HG03521 (cell line): ENCODE data around the gene NPIPB8.
"Not testable (repeated sequence)": the region's sequence is repeated elsewhere in the genome, so short reads cannot be mapped to it uniquely, and the experiment has no call there.

Source experiments
- ATAC-seq: cut with Tn5 transposase; IDR thresholded peaks from one replicate; pipeline ENCODE4 v1.9.1; 2021; ENCODE audit warnings: mild to moderate bottlenecking, moderate library complexity; ENCODE audit not compliant: unreplicated experiment

The NPIPB8 gene

DNA sequence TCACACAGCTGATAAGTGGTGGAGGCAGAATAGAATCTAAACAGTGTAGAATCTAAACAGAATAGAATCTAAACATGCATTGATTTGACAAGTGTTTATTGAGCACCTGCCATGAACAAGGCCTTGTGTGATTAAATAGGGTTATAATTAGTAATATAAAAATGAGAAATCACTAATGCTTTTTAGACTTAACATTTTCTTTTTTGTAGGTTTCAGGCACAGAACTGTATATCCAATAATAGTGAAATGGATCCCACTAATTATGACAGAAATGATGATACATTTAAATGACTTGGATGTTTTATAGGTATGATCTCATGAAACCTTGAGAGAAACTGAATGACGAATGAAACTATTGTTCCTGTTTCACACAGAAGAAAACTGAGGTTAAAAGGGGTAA is at the start of gene NPIPB8:
NPIPB8 (plus strand) TSS at position 301 of the 400 bp plus-strand sequence. CDS start 296 bp downstream, outside the sequence.
- not testable (repeated sequence) for ATAC-seq

DNA sequence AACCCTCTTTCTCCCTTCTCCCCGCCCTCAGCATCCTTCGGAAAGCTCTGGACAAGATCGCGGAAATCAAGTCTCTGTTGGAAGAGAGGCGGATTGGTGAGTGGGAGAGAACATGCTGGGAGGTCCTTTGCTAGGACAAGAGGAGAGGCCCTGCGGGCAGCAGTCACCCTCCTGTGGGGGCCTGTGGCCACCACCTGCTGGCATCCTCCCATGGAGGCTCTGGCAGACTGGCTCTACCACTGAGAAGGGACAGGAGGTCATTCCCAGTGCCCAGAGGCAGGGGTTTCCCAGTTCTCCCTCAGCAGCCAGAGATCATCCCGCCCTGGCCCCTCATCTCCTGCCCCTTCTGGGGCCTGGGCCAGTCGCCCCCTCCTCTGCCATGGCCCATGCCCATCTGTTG is 48.8 kb upstream of the NPIPB8 start:
- no peak for ATAC-seq

DNA sequence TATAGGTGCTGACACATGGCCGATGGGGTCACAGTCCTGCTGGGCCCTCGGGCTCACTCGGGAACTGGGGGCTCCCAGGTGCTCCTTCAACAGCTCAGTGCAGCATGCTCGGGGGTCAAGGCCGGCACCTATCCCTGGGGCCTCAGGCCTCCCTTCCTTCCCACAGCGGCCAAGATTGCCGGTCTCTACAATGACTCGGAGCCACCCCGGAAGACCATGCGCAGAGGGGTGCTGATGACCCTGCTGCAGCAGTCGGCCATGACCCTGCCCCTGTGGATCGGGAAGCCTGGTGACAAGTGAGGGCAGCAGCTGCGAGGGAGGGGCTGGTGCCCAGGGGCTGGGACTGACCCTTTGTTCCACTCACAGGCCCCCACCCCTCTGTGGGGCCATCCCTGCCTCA is 47.9 kb upstream of the NPIPB8 start:
- no peak for ATAC-seq

DNA sequence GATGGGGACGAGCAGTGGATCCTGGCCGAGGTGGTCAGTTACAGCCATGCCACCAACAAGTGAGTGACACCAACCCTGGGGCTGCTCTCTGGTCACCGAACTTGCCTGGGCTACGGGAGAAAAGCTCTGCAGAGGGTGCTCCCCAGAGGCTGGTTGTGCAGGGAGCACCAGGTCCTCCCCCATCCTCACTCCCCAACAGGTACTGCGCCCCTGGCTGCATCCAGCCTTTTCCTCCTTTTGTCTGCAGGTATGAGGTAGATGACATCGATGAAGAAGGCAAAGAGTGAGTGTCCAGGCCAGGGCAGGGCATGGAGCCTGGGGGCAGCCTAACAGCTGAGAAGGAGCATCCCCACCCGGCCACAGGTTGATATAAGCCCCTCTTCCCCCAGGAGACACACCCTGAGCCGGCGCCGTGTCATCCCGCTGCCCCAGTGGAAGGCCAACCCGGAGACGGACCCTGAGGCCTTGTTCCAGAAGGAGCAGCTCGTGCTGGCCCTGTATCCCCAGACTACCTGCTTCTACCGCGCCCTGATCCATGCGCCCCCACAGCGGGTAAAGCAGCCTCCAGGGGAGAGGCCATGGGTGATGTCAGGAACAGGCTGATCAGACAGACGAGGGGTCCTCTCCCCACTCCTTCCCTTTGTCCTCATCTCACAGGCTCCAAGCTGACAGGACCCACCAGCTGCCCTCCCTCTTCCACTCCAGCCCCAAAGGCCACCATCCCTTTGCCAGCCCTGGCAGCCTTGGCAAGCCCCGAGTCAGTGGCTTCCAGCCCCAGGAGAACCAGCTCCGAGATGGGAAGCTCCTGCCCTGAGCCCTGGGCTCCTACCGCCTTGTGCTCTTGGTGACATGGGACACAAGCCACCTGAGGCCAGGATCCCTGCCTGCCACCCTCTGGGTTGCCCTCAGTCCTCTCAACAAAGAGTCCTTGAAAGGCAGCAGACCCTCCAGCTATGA is 47.2 kb upstream of the NPIPB8 start:
- no peak for ATAC-seq

DNA sequence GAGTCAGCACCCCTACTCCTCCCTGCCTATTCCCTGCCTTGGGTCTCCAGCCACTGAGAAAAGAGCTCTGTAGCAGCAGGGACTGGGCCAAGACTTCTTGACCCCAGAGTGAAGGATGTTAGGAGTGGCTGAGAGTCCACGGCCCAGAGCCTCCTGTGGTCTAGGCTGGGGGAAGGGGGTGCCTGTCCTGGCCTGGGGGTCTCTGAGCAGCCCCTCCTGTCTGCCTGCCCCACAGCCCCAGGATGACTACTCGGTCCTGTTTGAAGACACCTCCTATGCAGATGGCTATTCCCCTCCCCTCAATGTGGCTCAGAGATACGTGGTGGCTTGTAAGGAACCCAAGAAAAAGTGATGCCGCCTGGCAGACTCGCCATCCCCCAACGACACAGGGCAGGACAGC is 46.5 kb upstream of the NPIPB8 start:
- ATAC-seq, result no peak

DNA sequence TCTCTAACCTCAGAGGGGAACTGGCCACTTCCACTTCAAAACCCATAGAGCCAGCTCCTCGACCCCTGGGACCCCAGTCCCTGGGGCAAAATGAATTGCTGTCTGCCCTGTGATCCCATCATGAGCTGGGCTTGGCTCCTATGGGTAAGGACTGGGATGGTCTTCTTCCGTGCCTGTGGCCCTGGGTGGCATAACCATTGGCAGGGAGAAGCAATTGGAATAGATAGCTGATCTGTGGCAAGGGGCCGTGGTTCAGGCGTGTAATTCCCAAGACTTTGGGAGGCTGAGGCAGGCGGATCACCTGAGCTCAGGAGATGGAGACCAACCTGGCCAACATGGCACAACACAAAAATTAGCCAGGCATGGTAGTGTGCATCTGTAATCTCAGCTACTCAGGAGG is 45.4 kb upstream of the NPIPB8 start:
- no peak for ATAC-seq

DNA sequence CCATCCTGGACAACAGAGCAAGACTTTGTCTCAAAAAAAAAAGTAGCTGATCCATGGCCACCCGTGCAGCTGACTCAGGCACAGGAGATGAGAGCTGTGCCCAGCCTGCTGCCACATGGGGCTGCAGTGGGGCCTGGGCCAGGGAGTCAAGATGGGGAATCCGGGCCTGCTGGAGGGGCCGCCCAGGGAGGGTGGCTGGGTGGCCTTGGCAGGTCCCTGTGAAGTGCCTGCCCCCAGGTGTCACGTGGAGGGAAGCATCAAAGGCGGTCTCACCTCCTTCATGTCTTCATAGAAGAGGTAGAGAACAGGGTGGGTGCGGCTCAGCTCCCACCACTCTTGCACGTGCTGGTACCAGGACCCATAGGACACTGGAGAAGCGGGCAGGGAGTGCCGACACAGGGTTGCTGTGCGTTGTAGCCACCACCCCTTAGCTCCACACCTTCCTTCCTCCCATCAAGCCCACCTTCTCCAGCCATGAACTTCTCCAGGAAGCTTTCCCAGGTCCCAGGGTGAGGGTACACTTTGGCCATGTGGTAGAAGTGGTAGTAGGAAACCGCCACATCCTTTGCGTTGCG is 44.8 kb upstream of the NPIPB8 start:
- ATAC-seq, result no peak

DNA sequence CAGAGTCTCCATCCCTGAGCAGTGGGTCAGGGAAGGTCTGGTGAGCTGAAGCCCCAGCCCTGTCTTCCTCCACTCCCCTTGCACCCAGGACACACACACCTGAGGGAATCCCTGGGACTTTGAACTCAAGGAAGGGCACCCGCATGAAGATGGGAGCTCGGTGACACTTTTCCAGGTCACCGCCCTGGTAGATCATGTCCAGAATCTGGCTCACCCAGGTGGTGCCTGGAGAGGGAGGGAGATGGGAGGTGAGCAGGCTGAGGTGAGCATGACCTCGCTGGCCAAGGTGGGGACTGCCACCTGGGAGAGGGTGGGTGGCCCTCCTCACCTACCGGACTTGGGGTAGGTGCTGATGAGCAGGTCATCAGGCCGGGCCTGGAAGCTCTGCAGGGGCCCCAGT is 42.4 kb upstream of the NPIPB8 start:
- ATAC-seq, result not testable (repeated sequence)

DNA sequence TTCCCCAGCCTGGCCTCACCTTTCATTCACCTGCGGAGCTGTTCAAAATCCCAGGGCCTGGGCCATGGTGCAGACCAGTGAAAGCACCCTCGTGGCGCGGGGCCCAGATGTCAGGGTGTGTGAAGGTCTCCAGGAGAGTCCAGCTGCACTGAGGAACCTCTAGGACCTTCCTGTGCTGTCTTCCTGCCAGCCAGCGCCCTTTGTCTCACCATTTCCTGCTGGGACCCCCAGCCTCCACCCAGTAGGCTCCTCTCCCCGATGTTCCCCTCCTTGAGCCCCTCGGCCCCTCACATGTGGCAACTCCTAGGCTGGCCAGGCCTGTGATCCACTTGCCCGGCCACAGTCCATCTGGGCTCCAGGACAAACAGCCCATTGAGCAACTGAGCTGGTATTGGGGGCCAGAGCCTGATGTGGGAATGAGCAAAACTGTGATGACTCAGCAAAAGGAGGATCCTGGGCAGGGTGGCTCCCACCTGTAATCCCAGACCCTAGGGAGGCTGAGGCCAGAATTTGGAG is 41.7 kb upstream of the NPIPB8 start:
- ATAC-seq, result no peak

DNA sequence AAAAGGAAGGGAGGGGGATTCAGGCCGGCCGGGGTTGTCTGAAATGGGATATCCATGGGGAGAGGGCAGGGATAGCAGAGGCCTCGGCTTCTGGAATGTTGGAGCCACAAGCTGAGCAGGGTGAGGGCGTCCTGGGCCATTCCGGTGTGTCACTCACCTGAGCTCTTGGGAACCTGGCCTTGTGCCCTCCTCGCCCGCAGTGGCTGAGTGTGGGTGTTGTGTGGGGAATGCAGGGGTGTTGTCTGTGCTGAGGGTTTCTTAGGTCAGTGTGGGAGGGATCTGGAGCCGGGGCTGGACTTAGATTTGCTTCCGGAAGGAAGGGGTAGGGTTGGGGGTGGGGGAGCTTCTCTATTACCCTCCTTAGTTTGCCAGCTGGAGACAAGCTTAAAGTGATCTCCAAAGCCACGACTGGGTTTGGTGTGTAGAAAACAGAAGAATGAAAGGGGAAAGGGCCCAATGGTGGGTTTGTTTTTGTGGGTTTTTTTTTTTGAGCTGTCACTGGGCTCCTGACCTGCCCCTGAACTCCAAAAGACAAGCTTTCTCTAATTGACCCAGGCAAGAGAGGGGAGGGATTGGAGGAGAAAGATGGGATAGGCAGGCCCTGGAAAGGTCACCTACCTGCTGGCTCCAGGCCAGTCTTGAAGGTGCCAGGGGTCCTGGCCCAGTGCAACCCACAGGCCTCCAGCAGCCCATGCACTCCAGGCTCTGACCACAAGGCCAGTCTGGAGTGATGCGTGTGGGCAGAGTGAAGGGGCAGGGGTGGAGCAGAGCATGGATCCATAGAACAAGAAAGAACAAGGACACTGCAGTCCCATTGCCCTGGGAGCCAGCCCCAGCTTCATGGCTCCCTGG is 40.8 kb upstream of the NPIPB8 start, which contains the start of gene SULT1A2:
SULT1A2 (minus strand) TSS at position 211 of the 852 bp plus-strand sequence. CDS start 1,120 bp downstream, outside the sequence.
- no peak for ATAC-seq

DNA sequence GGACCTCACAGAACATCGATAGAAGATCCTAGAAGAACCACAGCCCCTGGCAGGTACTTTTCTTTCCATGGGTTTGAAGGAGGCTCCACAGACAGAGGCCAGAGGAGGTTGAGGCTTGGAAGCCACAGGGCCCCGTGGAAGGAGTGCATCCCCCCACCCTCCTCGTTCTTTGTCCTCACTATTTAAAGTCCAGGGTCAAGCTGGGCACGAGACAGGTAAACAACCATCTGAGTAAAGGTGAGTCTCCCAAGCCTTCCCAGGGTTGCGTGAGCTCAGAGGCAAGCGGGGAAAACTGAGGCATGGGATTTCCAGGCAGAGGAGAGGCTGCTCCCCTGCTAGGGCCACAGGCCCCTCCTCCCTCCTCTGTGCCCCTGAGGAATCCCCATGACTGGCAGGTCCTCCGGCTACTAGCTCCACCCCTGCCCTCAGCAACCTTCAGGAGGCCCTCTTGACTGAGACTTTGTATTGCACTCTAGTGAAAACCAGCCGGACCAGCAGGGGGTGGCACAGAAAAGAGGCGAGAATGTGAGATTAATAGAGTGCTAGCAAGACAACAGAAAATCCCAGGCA is 40.1 kb upstream of the NPIPB8 start:
- no peak for ATAC-seq

DNA sequence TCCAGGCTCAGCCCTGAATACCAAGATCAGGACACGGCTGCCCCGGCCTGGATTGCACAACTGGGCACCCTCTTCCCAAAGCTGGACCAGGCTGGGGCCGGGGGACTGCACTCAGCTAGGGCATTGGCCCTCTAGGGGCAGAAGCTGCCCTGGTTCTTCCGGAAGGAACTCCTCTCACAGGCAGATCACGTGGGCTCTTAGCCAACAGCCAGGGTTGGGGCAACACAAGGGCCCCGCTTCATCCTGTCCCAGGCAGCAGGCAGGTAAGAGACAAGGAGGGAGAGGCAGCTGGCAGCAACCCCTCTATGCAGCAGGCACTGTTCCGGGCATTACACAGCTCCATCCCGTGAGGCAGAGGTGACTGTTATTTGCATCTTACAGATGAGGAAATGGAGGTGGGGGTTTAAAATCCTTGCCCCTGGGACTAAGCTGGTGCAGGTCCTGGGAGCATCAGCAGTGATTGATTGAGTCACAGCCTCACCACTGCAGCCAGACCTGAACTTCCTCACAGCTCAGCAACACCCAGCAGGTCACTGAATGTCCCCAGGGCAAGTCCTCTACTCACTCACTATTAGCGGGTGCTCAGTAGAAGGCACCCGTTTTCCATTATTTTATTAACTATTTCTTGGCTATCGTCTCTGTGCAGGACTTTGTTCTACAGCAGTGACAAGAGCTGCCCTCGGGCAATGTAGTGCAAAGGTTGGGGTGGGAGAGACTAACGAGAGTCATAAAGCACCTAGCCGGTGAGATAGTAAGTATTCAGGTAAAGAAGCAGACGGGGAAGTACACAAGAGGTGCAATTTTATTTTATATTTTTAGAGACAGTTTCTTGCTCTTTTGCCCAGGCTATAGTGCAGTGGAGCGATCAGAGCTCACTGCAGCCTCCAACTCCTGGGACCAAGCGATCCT is 38.2 kb upstream of the NPIPB8 start:
- ATAC-seq, result not testable (repeated sequence)

DNA sequence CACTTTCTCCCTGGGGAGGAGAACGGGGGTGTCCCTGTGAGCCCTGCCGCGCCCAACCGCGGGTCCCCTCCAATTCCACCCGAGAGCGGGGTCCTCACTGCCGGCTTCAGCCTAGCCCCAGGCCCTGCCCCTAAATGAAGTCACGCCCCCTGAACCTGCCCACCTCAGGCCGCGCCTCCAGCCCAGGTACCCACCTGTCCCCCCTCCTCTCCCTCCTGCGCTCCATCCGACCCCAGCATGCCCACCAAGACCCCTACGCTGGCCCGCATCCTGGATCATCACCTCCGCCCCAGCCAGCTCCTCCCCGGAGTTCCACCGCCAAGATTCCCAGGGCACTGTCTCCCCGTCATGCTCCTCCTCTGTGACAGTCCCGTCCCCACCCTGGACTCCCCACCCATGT is 36.9 kb upstream of the NPIPB8 start:
- ATAC-seq, result not testable (repeated sequence)

DNA sequence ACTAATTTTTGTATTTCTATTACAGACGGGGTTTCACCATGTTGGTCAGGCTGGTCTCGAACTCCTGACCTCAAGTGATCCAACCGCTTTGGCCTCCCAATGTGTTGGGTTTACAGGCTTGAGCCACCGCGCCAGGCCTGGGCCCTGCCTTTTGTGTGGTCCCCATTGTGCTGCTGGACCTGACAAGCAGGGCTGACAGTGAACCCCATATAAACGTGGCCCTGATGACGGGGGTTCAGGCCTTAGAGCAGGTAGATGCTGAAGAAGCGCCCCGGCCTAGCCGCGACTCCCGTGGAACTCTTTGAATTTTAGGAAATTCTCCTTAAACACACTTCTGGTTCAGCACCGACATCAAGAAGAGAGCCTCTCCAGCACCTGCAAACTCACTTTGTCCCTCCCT is 36.3 kb upstream of the NPIPB8 start:
- ATAC-seq, result not testable (repeated sequence)

DNA sequence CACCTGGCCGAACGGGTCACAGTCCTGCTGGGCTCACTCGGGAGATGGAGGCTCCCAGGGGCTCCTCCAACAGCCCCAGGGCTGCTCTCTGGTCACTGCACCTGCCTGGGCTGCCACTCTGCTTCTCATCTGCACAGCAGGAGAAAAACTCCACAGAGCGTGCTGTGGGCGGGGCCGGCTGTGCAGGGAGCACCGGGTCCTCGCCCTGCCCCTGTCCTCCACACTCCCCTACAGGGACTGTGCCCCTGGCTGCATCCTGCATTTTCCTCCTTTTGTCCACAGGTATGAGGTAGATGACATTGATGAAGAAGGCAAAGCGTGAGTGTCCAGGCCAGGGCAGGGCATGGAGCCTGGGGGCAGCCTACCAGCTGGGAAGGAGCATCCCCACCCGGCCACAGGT is 35.8 kb upstream of the NPIPB8 start:
- not testable (repeated sequence) for ATAC-seq

DNA sequence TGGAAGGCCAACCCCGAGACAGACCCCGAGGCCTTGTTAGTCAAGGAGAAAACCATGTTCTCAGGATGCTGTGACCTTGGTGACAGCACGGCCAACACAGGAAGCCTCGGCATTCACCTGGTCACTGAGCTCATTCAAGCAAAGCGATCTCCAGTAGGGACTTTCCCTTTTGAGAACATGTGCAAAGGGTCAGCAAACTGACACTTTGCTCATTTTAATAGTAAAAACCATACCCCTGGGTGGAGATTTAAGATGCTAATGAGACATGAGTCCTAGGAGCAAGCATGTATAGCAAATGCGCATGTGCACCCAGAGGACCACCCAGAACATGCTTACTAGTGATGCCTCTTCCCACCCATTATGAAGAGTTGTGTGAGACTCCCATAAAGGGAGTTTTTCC is 35.3 kb upstream of the NPIPB8 start:
- no peak for ATAC-seq

DNA sequence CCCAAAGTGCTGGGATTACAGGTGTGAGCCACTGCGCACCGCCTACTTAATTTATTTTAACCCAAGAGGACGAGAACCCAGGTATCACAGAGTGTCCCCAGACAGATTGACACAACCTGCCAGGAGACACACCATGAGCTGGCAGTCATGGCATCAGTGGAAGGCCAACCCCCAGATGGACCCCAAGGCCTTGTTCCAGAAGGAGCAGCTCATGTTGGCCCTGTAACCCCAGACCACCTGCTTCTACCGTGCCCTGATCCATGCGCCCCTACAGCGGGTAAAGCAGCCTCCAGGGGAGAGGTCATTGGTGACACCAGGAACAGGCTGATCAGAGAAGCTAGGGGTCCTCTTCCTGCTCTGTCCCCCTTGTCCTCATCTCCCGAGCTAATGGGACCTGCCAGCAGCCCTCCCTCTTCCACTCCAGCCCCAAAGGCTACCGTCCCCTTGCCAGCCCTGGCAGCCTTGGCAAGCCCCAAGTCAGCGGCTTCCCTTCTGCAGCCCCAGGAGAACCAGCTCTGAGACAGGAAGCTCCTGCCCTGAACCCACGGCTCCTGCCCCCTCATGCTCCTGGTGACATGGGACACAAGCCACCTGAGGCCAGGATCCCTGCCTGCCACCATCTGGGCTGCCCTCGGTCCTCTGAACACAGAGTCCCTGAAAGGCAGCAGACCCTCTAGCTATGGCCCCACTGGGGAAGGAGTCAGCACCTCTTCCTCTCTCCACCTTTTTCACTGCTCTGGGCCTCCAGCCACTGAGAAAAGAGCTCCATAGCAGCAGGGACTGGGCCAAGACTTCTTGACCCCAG is 34.3 kb upstream of the NPIPB8 start:
- no peak for ATAC-seq

DNA sequence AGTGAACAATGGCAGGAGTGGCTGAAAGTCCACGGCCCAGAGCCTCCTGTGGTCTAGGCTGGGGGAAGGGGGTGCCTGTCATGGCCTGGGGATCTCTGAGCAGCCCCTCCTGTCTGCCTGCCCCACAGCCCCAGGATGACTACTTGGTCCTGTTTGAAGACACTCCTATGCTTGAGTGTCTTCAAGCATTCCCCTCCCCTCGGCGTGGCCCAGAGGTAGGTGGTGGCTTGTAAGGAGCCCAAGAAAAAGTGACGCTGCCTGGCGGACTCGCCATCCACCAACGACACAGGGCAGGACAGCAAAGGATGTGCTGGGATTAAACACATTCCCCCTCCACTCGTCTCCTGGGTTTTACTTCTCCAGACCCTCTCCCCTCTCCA is 33.7 kb upstream of the NPIPB8 start:
- no peak for ATAC-seq
